NCI-H2171 treated with DMSO at 0.1 percent for 48 hours (cell line): ENCODE measurements around the gene PDIA5.

ENCODE experiments used
- DNase-seq: peaks from one replicate; lab custom pipeline; 2025; lab: John Stamatoyannopoulos, UW

Gene PDIA5

DNA sequence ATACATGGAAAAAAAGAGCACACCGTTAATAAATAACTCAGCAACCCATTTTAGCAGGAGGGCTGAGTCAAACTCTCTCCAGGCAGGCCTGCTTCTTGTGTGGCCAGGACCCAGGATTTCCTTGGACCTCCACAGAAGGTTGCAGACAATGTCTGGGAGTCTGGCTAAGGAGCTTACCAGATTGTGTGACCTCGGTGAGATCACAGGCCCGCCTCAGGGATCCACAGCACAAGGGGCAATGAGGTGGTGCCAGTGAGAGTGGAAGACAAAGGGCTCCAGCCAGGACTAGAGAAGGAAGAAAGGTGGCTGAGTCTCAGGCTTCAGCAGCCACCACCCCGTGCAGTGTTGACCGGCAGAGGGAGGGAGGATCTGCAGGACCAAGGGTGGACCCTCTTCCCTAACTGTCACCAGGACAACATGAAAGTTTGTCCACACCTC, 102.7 kb downstream of the PDIA5 start:
- DNase-seq: no peak

DNA sequence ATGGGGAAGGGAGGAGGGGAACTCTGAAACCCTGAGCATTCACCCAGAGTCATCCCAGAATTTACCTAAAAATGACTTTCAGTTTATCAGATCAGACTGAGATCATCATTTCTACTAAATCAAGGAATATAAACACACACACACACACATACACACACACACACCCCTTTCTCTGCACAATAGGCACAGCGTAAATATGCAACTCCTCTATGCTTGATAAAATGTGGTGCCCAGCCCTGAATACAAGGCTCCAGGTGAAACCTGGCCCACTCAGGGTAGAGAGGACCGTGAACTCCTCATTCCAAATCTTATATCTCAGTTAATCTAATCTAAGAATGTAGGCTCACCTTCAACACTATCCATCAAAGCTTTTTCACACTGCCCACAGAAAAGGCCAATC, 103.1 kb downstream of the PDIA5 start:
- no peak for DNase-seq

DNA sequence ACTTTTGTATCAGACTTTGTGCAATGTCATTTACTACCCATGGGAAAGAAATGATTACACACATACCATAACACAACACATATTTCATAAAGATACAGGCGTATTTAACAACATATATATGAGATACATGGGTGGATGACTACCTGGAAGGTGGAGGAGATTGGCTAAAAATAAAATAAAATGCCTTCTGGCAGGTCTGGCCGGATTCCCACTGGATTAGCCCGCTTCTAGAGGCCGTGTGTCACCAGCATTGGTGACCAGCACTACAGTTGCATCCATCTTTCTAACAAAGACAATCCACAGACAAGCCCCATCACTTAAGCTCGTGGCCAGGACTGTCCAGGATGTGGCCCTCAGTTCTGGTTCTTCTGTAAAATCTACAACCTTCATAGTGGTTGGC, 114.0 kb downstream of the PDIA5 start:
- DNase-seq: no peak

DNA sequence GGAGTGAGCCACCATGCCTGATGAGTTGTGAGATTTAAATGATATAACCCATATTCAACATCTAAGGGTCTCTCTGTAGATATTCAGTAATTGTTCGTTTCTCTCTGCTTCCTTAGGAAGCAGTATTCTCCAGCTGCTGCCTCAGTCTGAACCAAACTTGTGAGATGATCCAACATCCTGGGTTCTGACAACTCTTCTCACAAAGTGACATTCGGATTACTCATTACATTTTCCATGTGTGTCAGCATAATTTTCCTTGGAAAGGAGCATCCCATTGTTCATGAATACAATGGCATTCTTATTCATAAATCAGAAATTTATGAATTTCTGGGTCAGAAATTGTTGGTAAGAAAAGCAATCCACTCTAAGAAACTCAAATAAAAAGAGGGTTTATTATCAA, 119.9 kb downstream of the PDIA5 start:
- DNase-seq: no peak

DNA sequence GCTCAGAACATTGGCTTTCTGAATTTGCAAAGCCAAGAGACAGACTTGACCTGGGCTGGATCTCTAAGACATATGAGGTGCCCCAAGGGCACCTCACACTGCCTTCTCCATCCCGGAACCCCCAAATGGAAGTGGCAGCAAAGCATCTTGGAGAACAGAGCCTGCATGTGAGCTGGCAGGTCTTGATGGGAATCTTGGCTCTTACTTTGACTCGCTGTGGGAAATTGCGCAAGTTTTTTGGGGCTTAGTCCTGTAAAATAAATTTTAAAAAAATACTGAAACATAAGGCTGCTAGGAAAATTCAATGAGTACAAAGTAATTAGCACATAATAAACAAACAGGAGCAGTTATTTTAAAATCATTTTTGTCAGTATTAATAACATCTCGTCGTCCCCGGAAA, 121.2 kb downstream of the PDIA5 start:
- no peak for DNase-seq

DNA sequence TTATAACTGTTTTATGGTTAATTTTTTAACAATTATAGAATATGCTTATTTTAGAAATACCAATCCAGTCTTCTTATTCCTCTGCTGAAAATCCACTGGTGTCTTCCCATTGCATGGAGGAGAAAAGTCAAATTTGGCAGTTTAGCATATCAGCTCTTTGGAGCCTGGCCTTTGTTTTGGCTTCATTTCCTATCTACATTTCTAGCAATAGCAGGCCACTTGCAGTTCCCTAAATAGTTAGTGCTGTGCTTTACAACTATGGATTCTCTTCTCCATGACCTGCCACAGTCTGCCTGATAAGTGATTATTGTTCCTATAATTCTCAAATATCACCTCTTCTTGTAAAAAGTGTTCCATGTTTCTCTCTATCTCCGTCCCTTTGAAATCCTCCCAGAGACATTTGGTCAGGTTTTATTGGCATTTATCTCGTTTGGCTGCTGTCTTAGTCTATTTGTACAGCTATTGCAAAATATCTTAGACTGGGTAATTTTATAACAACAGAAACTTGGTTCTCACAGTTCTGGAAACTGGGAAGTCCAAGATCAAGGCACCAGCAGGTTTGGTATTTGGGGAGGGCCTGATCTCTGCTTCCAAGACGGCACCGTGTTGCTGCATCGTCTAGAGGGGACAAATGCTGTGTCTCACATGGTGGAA, 126.8 kb downstream of the PDIA5 start:
- DNase-seq: no peak

DNA sequence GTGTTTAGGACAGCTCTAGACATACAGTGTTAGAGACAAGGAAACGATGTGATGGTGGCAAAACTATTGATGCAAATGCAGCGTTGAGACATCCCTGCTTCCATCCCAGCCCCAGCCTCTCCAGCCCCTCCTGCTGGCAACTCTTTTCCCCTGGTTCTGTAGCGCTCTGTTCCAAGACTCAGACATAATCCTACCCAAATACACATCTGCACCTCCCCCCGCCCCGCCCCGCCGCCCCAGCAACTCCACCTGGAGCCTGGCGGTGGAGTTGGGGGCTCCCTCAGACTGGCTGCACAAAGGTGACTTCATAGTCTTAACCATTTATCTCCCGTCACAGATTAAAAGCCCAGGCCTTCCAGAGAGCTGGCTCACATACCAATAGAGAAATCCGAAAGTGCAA, 127.7 kb downstream of the PDIA5 start:
- DNase-seq: no peak

DNA sequence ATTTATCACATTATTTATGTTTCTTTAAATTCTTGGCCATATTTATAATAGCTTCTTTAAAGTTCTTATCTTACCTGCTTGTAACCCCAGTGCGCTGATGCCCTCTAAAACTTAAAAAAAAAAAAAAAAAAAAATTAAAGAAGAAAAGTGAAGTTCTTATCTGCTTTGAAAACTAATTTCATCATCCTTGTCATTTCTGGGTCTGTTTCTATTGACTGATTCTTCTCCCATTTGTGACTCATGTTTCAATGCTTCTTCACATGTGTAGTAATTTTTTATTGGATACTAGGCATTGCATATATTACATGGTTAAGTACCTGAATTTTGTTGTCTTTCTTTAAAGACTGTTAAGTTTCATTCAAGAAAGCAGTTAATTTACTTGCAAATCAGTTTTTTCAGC, 131.5 kb downstream of the PDIA5 start:
- DNase-seq: no peak

DNA sequence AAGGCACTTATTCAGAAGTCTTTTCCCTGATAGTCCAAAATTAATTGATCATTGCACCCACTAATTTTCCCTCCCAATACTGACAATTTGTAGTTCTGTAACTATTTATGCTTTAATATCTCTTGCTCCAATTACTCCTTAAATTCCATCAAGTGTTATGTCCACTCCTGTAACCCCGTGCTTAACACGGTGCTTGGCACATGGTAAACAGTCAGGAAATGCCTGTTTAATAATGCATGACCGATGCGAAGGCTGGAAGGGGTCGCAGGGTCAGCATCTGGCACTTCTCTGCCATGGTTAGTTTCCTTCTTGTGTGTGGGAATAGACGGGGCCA, 134.4 kb downstream of the PDIA5 start:
- no peak for DNase-seq

DNA sequence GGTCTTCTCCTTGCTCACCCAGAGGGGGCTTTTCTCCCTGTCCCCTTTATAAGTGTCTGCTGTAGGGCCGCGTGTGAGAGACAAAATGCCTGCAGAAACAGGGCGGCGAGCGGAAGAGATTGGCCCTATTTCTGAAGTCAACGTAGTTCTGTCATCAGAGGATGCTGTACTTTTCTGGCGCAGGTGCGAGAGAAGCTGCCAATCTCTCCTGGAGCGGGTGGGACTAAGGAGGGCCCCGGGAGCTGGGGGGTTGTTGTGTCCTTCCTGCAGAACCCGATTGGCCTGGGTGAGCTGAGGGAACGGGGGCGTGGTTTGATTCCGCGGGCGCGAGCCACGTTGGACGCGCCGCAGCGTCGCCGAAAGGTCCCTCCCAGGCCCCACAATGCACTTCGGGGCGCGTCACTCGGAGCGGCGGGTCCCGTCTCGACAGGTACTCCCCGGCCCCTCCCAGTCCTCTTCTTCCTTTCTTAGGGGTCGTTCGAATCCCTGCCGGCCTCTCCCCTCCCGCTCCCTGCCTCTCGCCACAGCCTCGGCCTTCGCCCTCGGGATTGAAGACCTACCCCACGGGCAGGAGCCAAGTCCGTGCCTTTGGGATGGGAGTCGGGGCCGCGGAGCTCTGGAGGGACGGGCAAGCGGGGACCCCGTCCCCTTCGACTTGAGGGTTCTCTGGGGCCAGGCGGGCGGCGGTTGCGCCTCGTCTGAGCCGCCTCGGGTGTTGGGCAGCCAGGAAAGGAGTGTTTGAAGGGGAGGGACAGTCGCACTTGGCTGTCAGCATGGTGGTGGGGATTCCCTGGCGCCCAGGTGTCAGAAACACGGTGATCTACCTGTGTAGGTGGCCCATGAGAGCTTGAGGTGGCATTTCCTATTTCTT, 135.0 kb downstream of the PDIA5 start, which contains the start of gene SEC22A:
SEC22A (plus strand) TSS at position 387 of the 871 bp plus-strand sequence. CDS start 7,275 bp downstream, outside the sequence.
- DNase-seq: peak; percentile 99

DNA sequence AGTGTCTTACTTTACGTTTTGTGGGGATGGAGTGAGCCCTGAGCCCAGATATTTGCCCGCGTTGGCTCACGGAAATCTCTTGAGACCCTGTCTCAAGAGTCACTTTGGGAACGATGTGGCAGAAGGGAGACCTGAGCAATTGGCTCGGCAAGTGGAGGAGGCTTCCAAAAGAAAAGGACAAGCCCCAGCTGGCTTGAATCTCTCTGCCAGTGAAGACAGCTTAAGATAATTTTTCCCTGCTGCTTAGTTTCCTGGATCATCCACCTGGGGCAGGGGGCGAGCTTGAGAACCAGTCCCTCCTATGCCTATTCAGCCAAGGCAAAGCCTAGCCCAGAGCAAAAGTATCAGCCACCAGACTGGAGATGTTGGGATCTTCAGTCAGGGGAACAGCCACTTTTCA, 135.6 kb downstream of the PDIA5 start:
- DNase-seq: peak; percentile 75
